HG02678 (cell line): ENCODE measurements around the gene CCSER1.
"Not testable (repeated sequence)": the region's sequence is repeated elsewhere in the genome, so short reads cannot be mapped to it uniquely, and the experiment has no call there.

ENCODE experiments used
- ATAC-seq: cut with Tn5 transposase; IDR thresholded peaks from one replicate; pipeline ENCODE4 v1.9.1; 2021; ENCODE audit warnings: mild to moderate bottlenecking, moderate library complexity; ENCODE audit not compliant: unreplicated experiment

CCSER1 gene

GRCh38 chr4:91601401-91601800, 1474.2 kb downstream of the CCSER1 start:
- no peak for ATAC-seq

- ATAC-seq: no peak
These were observed 1484.6 kb downstream of the CCSER1 start for GRCh38 chr4:91611782-91612181.

- ATAC-seq: no peak
These were observed 1493.8 kb downstream of the CCSER1 start for GRCh38 chr4:91620952-91621351.

- no peak for ATAC-seq
These were observed 1494.3 kb downstream of the CCSER1 start for GRCh38 chr4:91621446-91621845.

- no peak for ATAC-seq
These were observed 1495.9 kb downstream of the CCSER1 start for GRCh38 chr4:91622925-91623602.

- not testable (repeated sequence) for ATAC-seq
These were observed 1496.4 kb downstream of the CCSER1 start for GRCh38 chr4:91623603-91623967.

- no peak for ATAC-seq
These were observed 1502.9 kb downstream of the CCSER1 start for GRCh38 chr4:91630054-91630453.

- no peak for ATAC-seq
These were observed 1503.6 kb downstream of the CCSER1 start for GRCh38 chr4:91630764-91631163.

- ATAC-seq: no peak
These were observed 1504.1 kb downstream of the CCSER1 start for GRCh38 chr4:91631335-91631734.

- no peak for ATAC-seq
These were observed 1508.9 kb downstream of the CCSER1 start for GRCh38 chr4:91636083-91636482.
